HCT116 (cell line): ENCODE results near the gene KRT73. TPM values are rescaled to one million over a fixed set of nuclear protein-coding genes. Genes with fewer than 3 reads are reported as not detected.

ENCODE experiments used
- ATAC-seq: fragments of 200-7000 bp; cut with Tn5 transposase; 2 replicates; pipeline ENCODE4 v1.9.1; 2020; ENCODE audit warnings: mild to moderate bottlenecking, moderate library complexity
- BruUV-seq: library from RNA; stranded (reverse); fragments of 400-500 nt; replicated peaks from 2 replicates; lab custom pipeline; 2021; lab: Mats Ljungman, UMichigan
- CTCF ChIA-PET: fragments of 300-600 bp; sonication (Branson Sonifier 250); formaldehyde crosslinking; loops from one replicate; lab custom pipeline; 2021; ENCODE audit warnings: antibody characterized with exemption; lab: Charles Lee
- POLR2A ChIA-PET: fragments of 300-600, 350-600 bp; sonication (Branson Sonifier 250); formaldehyde crosslinking; loops from one replicate; lab custom pipeline; 2021; ENCODE audit warnings: antibody characterized with exemption; lab: Charles Lee
- RAD21 ChIA-PET, 2 experiments: fragments of 300-600 bp; sonication (Branson Sonifier 250); formaldehyde crosslinking; loops; one replicate each; lab custom pipeline; 2023; ENCODE audit warnings: low total read pairs in 2 of 2; ENCODE audit not compliant: uncharacterized antibody in 2 of 2, unreplicated experiment in 2 of 2, low non-redundant PET in 1 of 2; lab: Charles Lee
- DNase-seq: peaks from one replicate; pipeline ENCODE4 v3.0.0-alpha.2; 2010; ENCODE audit warnings: low read depth, low spot score
- H2AFZ ChIP-seq: fragments of 200-600 bp; shearing (Covaris generic), sonication (generic); 2 replicates; pipeline ENCODE4 v1.6.1; 2017; ENCODE audit warnings: low read depth, mixed run types, mixed read lengths, antibody characterized with exemption, low read length; ENCODE audit not compliant: poor library complexity, severe bottlenecking
- H3K27ac ChIP-seq: 2 replicates; pipeline ENCODE4 v1.5.1; 2012; ENCODE audit warnings: low read depth, low read length
- H3K27me3 ChIP-seq: fragments of 200-600 bp; sonication (generic); 2 replicates; pipeline ENCODE4 v1.6.1; 2016; ENCODE audit warnings: mixed run types, low read length, mixed read lengths; ENCODE audit not compliant: insufficient read depth
- H3K36me3 ChIP-seq, 2 experiments: fragments of 200-500 bp in 1 of 2; fragments of 200-600 bp in 1 of 2; sonication (Bioruptor generic) in 1 of 2; sonication (generic) in 1 of 2; 2 replicates each; pipeline versions ENCODE4 v1.5.1 to v1.6.1; 2014 to 2016; ENCODE audit warnings: low read length in 2 of 2, inconsistent platforms in 1 of 2, mixed read lengths in 1 of 2, mixed run types in 1 of 2; ENCODE audit not compliant: insufficient read depth in 2 of 2, control insufficient read depth in 1 of 2
- H3K4me1 ChIP-seq, 2 experiments: fragments of 200-600 bp in 1 of 2; sonication (generic) in 1 of 2; 2 replicates each; pipeline versions ENCODE4 v1.5.1 to v1.6.1; 2012 to 2017; ENCODE audit warnings: low read length in 2 of 2, inconsistent platforms in 1 of 2, mild to moderate bottlenecking in 1 of 2, mixed read lengths in 1 of 2, mixed run types in 1 of 2, moderate library complexity in 1 of 2; ENCODE audit not compliant: insufficient read depth in 2 of 2, control insufficient read depth in 1 of 2
- H3K4me2 ChIP-seq: fragments of 200-600 bp; sonication (generic); 2 replicates; pipeline ENCODE4 v1.6.1; 2017; ENCODE audit warnings: mixed run types, low read length, mixed read lengths
- H3K4me3 ChIP-seq, 2 experiments: fragments of 200-600 bp in 1 of 2; sonication (generic) in 1 of 2; replicated peaks in 1 of 2; 2 replicates each; pipeline ENCODE4 v1.5.1; 2011 to 2016; ENCODE audit warnings: low read length in 2 of 2, control low read depth in 1 of 2, low read depth in 1 of 2, mild to moderate bottlenecking in 1 of 2, mixed read lengths in 1 of 2, mixed run types in 1 of 2
- H3K79me2 ChIP-seq: fragments of 200-600 bp; sonication (generic); 2 replicates; pipeline ENCODE4 v1.6.1; 2017; ENCODE audit warnings: mild to moderate bottlenecking, mixed run types, low read length, moderate library complexity, mixed read lengths; ENCODE audit not compliant: insufficient read depth
- H3K9ac ChIP-seq: fragments of 200-600 bp; sonication (generic); 2 replicates; pipeline ENCODE4 v1.6.1; 2016; ENCODE audit warnings: low read length, mixed read lengths
- H3K9me2 ChIP-seq: fragments of 200-600 bp; sonication (generic), shearing (Covaris generic); 2 replicates; pipeline ENCODE4 v1.6.1; 2017; ENCODE audit warnings: mixed run types, mild to moderate bottlenecking, moderate library complexity; ENCODE audit not compliant: insufficient read depth
- H3K9me3 ChIP-seq, 2 experiments: fragments of 200-500 bp in 1 of 2; fragments of 200-600 bp in 1 of 2; sonication (Bioruptor generic) in 1 of 2; sonication (generic) in 1 of 2; 2 replicates each; pipeline ENCODE4 v1.6.1; 2014 to 2017; ENCODE audit warnings: low read length in 2 of 2, mixed read lengths in 2 of 2, inconsistent platforms in 1 of 2, low read depth in 1 of 2, mild to moderate bottlenecking in 1 of 2, mixed run types in 1 of 2, moderate library complexity in 1 of 2; ENCODE audit not compliant: control insufficient read depth in 1 of 2, insufficient read depth in 1 of 2
- H4K20me1 ChIP-seq: fragments of 200-600 bp; sonication (generic), shearing (Covaris generic); 2 replicates; pipeline ENCODE4 v1.6.1; 2017; ENCODE audit warnings: mixed run types, mild to moderate bottlenecking, moderate library complexity; ENCODE audit not compliant: insufficient read depth
- EZH2phosphoT487 ChIP-seq: fragments of 200-600 bp; IDR thresholded peaks from 2 replicates; pipeline ENCODE4 v1.6.1; 2018; ENCODE audit warnings: antibody characterized with exemption, borderline replicate concordance
- POLR2AphosphoS5 ChIP-seq: IDR thresholded peaks from 2 replicates; pipeline ENCODE4 v1.6.1; 2011; ENCODE audit warnings: mild to moderate bottlenecking, low read depth, low read length, moderate library complexity
- SRF ChIP-seq: IDR thresholded peaks from 2 replicates; pipeline ENCODE4 v1.6.1; 2012; ENCODE audit warnings: low read depth
- intact Hi-C: fragments of 100-400 bp; cut with micrococcal nuclease; formaldehyde crosslinking; loops from 2 replicates; pipeline ENCODE4 v1.10.0; 2022
- total RNA-seq: library from RNA; stranded (reverse); gene quantifications from one replicate; pipeline ENCODE4 v1.2.1, GENCODE V29; 2021; ENCODE audit not compliant: unreplicated experiment
- TF ChIP-seq, protein P1 (sequence below): IDR thresholded peaks from 2 replicates; pipeline ENCODE4 v1.6.1; 2011; ENCODE audit warnings: mild to moderate bottlenecking, low read length, moderate library complexity; ENCODE audit not compliant: insufficient replicate concordance; ENCODE audit errors: extremely low read depth

The KRT73 gene
- total RNA-seq, 1 experiment from 2014 or later: not detected

DNA sequence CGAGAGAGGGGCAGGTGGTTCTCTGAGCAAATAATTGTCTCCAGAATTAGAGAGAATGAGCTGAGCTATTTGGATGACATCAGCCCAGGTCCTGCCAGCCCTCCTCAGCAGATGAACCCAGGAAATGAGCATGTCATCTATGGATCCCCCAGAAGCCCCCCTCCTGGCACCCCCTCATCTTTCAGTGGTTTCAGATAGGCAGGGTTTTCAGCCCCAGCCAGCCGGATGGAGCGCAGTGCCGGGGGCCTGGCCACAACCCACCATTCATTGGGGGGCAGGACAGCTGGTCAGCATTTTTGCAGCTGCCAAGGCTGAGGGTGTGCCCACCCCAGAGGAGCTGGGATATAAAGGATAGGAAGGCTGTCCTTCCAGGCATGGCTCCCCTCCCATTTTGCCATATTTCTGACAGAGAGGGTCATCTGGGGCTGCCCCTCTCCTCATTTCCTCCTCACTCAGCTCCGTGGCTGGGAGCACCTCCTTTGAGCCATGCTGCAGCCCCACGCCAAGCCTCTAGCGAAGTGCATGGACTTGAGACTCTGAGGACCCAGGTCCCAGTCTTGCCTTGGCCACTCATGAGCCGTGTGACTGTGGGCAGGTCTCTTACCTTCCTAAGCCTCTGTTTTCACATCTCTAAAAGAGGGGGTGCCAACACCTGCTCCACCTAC lies 59.4 kb downstream of the KRT73 start:
- Histone ChIP-seq H3K9me3 (no peaks in the 10 kb centered on the region), H3K36me3 (no peaks in the 10 kb centered on the region), H3K9ac (no peak overlapping the region), H3K27me3 (no peaks in the 10 kb centered on the region), H3K79me2 (no peaks in the 10 kb centered on the region), H3K27ac (no peak overlapping the region), H2AFZ (no peak overlapping the region), H3K4me1 (no peaks in the 10 kb centered on the region), H3K4me2 (no peak overlapping the region), H3K9me2 (no peaks in the 10 kb centered on the region), H4K20me1 (no peaks in the 10 kb centered on the region), H3K4me3 (no peak overlapping the region)
- ChIA-PET CTCF (no interaction called here), RAD21 (no interaction called here), POLR2A (no interaction called here)
- BruUV-seq: no TSS peak
- TF ChIP-seq POLR2AphosphoS5 (no peak), EZH2phosphoT487 (no peak), SRF (no peak)
- TF ChIP-seq, protein P1, sequence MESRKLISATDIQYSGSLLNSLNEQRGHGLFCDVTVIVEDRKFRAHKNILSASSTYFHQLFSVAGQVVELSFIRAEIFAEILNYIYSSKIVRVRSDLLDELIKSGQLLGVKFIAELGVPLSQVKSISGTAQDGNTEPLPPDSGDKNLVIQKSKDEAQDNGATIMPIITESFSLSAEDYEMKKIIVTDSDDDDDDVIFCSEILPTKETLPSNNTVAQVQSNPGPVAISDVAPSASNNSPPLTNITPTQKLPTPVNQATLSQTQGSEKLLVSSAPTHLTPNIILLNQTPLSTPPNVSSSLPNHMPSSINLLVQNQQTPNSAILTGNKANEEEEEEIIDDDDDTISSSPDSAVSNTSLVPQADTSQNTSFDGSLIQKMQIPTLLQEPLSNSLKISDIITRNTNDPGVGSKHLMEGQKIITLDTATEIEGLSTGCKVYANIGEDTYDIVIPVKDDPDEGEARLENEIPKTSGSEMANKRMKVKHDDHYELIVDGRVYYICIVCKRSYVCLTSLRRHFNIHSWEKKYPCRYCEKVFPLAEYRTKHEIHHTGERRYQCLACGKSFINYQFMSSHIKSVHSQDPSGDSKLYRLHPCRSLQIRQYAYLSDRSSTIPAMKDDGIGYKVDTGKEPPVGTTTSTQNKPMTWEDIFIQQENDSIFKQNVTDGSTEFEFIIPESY: no peak
- ATAC-seq (no peak), DNase-seq (no peak)
- intact Hi-C loops: no loop called here

Other genes starting within 250 kb of the KRT73 start
- not detected for gene KRT84, start 232.9 kb downstream of the KRT73 start, total RNA-seq
- gene KRT82, start 212.2 kb downstream of the KRT73 start, total RNA-seq: not detected
- not detected for gene KRT75, start 184.2 kb downstream of the KRT73 start, total RNA-seq
- gene KRT6B, start 166.4 kb downstream of the KRT73 start, total RNA-seq: not detected
- gene KRT6C, start 144.8 kb downstream of the KRT73 start, total RNA-seq: not detected
- gene KRT6A, start 125.3 kb downstream of the KRT73 start, total RNA-seq: 0.66 TPM
- gene KRT5, start 98.2 kb downstream of the KRT73 start, total RNA-seq: 0.44 TPM
- not detected for gene KRT71, start 65.4 kb downstream of the KRT73 start, total RNA-seq
- gene KRT74, start 44.7 kb downstream of the KRT73 start, total RNA-seq: not detected
- gene KRT72, start 17.1 kb downstream of the KRT73 start, total RNA-seq: 0.17 TPM
- not detected for gene KRT2, start 33.7 kb upstream of the KRT73 start, total RNA-seq
- 0.20 TPM for gene KRT1, start 61.8 kb upstream of the KRT73 start, total RNA-seq
- gene KRT77, start 85.0 kb upstream of the KRT73 start, total RNA-seq: not detected
- gene KRT76, start 158.8 kb upstream of the KRT73 start, total RNA-seq: not detected
- gene KRT3, start 177.6 kb upstream of the KRT73 start, total RNA-seq: not detected
- not detected for gene KRT4, start 195.6 kb upstream of the KRT73 start, total RNA-seq
- not detected for gene KRT79, start 215.8 kb upstream of the KRT73 start, total RNA-seq
- gene KRT78, start 230.4 kb upstream of the KRT73 start, total RNA-seq: not detected